WTC11 (cell line): ENCODE results near the gene COL18A1. TPM values are rescaled to one million over a fixed set of nuclear protein-coding genes. Genes with fewer than 3 reads are reported as not detected.

Source experiments
- ATAC-seq: fragments of 200-7000 bp; cut with Tn5 transposase; 2 replicates; pipeline ENCODE4 v1.10.0; 2021; ENCODE audit warnings: mild to moderate bottlenecking, moderate library complexity
- CTCF ChIA-PET: fragments of 300-600 bp; sonication (Branson Sonifier 250); formaldehyde crosslinking; loops from one replicate; lab custom pipeline; 2021; ENCODE audit warnings: antibody characterized with exemption; lab: Charles Lee
- POLR2A ChIA-PET: fragments of 350-600 bp; sonication (Branson Sonifier 250); formaldehyde crosslinking; loops from one replicate; lab custom pipeline; 2021; ENCODE audit warnings: antibody characterized with exemption; lab: Charles Lee
- DNase-seq: peaks from one replicate; pipeline ENCODE4 v3.0.0; 2021; ENCODE audit warnings: low spot score
- H3K27ac Mint-ChIP-seq: 2 replicates; pipeline ENCODE4 v1.8.0; 2021; ENCODE audit warnings: mixed read lengths
- H3K27me3 Mint-ChIP-seq: 2 replicates; pipeline ENCODE4 v1.8.0; 2021; ENCODE audit warnings: low read depth, mild to moderate bottlenecking, moderate library complexity, mixed read lengths
- H3K36me3 Mint-ChIP-seq: 2 replicates; pipeline ENCODE4 v1.8.0; 2021; ENCODE audit warnings: mixed read lengths
- H3K4me1 Mint-ChIP-seq: 2 replicates; pipeline ENCODE4 v1.8.0; 2022; ENCODE audit warnings: mixed read lengths
- H3K4me3 Mint-ChIP-seq: 2 replicates; pipeline ENCODE4 v1.8.0; 2021; ENCODE audit warnings: mild to moderate bottlenecking, moderate library complexity, mixed read lengths
- H3K9me3 Mint-ChIP-seq: 2 replicates; pipeline ENCODE4 v1.8.0; 2021; ENCODE audit warnings: mixed read lengths
- ATF2 ChIP-seq: sonication (generic); formaldehyde crosslinking; IDR thresholded peaks from 2 replicates; pipeline ENCODE4 v1.8.1; 2022; ENCODE audit warnings: low read depth, missing genetic modification reagents, borderline replicate concordance
- ATF3 ChIP-seq: sonication (generic); formaldehyde crosslinking; conservative IDR thresholded peaks from 2 replicates; pipeline ENCODE4 v1.8.1; 2022; ENCODE audit warnings: mild to moderate bottlenecking, missing genetic modification reagents
- ETV6 ChIP-seq: sonication (generic); formaldehyde crosslinking; IDR thresholded peaks from 2 replicates; pipeline ENCODE4 v1.8.1; 2022; ENCODE audit warnings: mild to moderate bottlenecking, missing genetic modification reagents
- JUN ChIP-seq: sonication (generic); formaldehyde crosslinking; IDR thresholded peaks from 2 replicates; pipeline ENCODE4 v1.8.0; 2023; ENCODE audit warnings: mild to moderate bottlenecking, missing genetic modification reagents
- KAT7 ChIP-seq: sonication (generic); formaldehyde crosslinking; IDR thresholded peaks from 2 replicates; pipeline ENCODE4 v1.8.1; 2023; ENCODE audit warnings: missing genetic modification reagents, mild to moderate bottlenecking, borderline replicate concordance
- RELA ChIP-seq: sonication (generic); formaldehyde crosslinking; IDR thresholded peaks from 2 replicates; pipeline ENCODE4 v1.8.1; 2022; ENCODE audit warnings: missing genetic modification reagents, mild to moderate bottlenecking, borderline replicate concordance
- RORB ChIP-seq: fragments of 250-450 bp; sonication (Bioruptor Pico); IDR thresholded peaks from 2 replicates; pipeline ENCODE4 v1.9.0; 2021; ENCODE audit warnings: mild to moderate bottlenecking
- TEAD1 ChIP-seq: sonication (generic); formaldehyde crosslinking; IDR thresholded peaks from 2 replicates; pipeline ENCODE4 v1.8.0; 2022; ENCODE audit warnings: mild to moderate bottlenecking, missing genetic modification reagents
- TEAD4 ChIP-seq: sonication (generic); formaldehyde crosslinking; IDR thresholded peaks from 2 replicates; pipeline ENCODE4 v1.8.0; 2022; ENCODE audit warnings: mild to moderate bottlenecking, missing genetic modification reagents
- TP53 ChIP-seq: sonication (generic); formaldehyde crosslinking; IDR thresholded peaks from 2 replicates; pipeline ENCODE4 v1.8.1; 2023; ENCODE audit warnings: mild to moderate bottlenecking, missing genetic modification reagents
- ZBTB43 ChIP-seq: sonication (generic); formaldehyde crosslinking; IDR thresholded peaks from 2 replicates; pipeline ENCODE4 v1.8.1; 2023; ENCODE audit warnings: mild to moderate bottlenecking, missing genetic modification reagents
- ZNF317 ChIP-seq: sonication (generic); formaldehyde crosslinking; IDR thresholded peaks from 2 replicates; pipeline ENCODE4 v1.8.1; 2023; ENCODE audit warnings: low read depth, mild to moderate bottlenecking, moderate library complexity, missing genetic modification reagents, borderline replicate concordance
- ZNF423 ChIP-seq: fragments of 250-450 bp; sonication (Bioruptor Pico); IDR thresholded peaks from 2 replicates; pipeline ENCODE4 v2.1.2; 2022; ENCODE audit warnings: mild to moderate bottlenecking, moderate library complexity
- ZNF512 ChIP-seq: sonication (generic); formaldehyde crosslinking; IDR thresholded peaks from 2 replicates; pipeline ENCODE4 v1.8.1; 2022; ENCODE audit warnings: missing genetic modification reagents, borderline replicate concordance
- ZNF671 ChIP-seq: fragments of 250-450 bp; sonication (Bioruptor Pico); IDR thresholded peaks from 2 replicates; pipeline ENCODE4 v1.8.0; 2021; ENCODE audit warnings: mild to moderate bottlenecking
- total RNA-seq: library from RNA; stranded (reverse); gene quantifications from 3 replicates; pipeline ENCODE4 v1.2.3, GENCODE V29; 2021
- TF ChIP-seq, protein P1 (sequence below): sonication (generic); formaldehyde crosslinking; IDR thresholded peaks from 2 replicates; pipeline ENCODE4 v1.8.0; 2022; ENCODE audit warnings: mild to moderate bottlenecking, missing genetic modification reagents
- TF ChIP-seq, protein P2 (sequence below): fragments of 250-450 bp; sonication (Bioruptor Pico); IDR thresholded peaks from 2 replicates; pipeline ENCODE4 v1.9.0; 2021; ENCODE audit warnings: mild to moderate bottlenecking
- TF ChIP-seq, protein P3 (sequence below): fragments of 250-450 bp; sonication (Bioruptor Pico); IDR thresholded peaks from 2 replicates; pipeline ENCODE4 v1.9.0; 2021; ENCODE audit warnings: mild to moderate bottlenecking, borderline replicate concordance

Gene COL18A1
- total RNA-seq, 1 experiment from 2014 or later: 231 TPM

DNA sequence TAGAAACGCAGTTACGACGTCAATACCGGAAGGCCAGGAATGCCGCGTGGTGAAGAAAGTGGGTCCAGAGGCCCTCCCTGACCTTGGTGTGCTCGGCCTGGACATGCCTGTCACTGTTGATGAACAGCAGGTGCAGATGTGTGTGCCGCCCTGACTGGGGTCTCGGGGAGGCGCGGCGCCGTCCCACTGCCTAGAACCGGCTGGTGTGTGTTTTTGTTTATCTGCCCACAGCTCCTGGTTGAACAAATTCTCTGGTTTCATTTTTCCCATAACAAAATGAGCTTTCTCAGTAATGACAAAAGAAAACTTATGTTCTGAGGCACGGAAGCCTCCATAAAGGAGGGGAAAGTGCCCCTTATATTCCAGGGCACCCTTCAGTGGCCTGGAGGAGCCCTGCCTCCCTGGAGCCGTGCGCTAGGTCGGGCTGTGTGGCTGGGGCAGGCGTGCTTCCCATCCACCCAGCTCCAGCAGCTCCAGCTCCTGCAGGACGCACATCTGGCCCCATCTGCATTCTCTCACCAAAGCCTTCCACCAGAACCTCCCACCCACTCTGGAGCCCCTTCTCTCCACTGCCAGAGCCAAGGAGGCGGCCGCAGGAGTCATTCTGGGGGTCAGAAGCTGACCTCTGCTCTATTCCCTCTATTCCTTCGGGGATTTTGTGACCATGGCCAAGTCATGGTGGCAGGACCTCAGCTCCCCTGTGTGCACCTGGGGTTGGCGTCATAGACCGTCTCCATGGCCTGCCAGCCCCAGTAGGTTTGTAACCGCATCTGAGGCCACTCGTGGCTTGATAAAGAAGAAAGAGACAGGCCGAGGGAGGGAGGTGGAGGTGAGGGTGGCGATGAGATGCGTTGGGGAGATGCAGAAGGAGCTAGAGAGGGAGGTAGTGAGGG lies 20.1 kb upstream of the COL18A1 start:
- peaks cover 4% of the 10 kb centered on the region for H3K4me1 Mint-ChIP-seq
- H3K27ac Mint-ChIP-seq: no peak overlapping the region; the same call in 1 of the 2 replicates
- peaks cover 6% of the 10 kb centered on the region; the same call in 1 of the 2 replicates for H3K9me3 Mint-ChIP-seq
- ChIA-PET CTCF (interaction anchor here (0.5 to 1.1 kb wide), 3 partner anchors 23 to 502 kb away, joined by 3 read pairs; no protein-coding TSS in a partner anchor), POLR2A (no interaction called here)
- no peak for TF ChIP-seq TEAD4 (CRISPR knock-in tag)
- no peak for TF ChIP-seq ATF2 (CRISPR knock-in tag)
- no peak for TF ChIP-seq ZNF671 (CRISPR knock-in tag)
- no peak for TF ChIP-seq ETV6
- peaks cover 6% of the 10 kb centered on the region for H3K27me3 Mint-ChIP-seq
- no peak for ATAC-seq
- DNase-seq: no peak
- no peak overlapping the region for H3K4me3 Mint-ChIP-seq
- no peaks in the 10 kb centered on the region for H3K36me3 Mint-ChIP-seq

GRCh38 chr21:45385549-45386050 lies 19.4 kb upstream of the COL18A1 start:
- TF ChIP-seq, protein P1, sequence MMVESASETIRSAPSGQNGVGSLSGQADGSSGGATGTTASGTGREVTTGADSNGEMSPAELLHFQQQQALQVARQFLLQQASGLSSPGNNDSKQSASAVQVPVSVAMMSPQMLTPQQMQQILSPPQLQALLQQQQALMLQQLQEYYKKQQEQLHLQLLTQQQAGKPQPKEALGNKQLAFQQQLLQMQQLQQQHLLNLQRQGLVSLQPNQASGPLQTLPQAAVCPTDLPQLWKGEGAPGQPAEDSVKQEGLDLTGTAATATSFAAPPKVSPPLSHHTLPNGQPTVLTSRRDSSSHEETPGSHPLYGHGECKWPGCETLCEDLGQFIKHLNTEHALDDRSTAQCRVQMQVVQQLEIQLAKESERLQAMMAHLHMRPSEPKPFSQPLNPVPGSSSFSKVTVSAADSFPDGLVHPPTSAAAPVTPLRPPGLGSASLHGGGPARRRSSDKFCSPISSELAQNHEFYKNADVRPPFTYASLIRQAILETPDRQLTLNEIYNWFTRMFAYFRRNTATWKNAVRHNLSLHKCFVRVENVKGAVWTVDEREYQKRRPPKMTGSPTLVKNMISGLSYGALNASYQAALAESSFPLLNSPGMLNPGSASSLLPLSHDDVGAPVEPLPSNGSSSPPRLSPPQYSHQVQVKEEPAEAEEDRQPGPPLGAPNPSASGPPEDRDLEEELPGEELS: no peak
- TF ChIP-seq, protein P2, sequence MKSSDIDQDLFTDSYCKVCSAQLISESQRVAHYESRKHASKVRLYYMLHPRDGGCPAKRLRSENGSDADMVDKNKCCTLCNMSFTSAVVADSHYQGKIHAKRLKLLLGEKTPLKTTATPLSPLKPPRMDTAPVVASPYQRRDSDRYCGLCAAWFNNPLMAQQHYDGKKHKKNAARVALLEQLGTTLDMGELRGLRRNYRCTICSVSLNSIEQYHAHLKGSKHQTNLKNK (CRISPR knock-in tag): no peak
- no peak for ATAC-seq
- ChIA-PET POLR2A (no interaction called here), CTCF (no interaction called here)
- Mint-ChIP-seq H3K36me3 (no peaks in the 10 kb centered on the region), H3K4me1 (peaks cover 2% of the 10 kb centered on the region; the same call in 1 of the 2 replicates), H3K9me3 (peaks cover 6% of the 10 kb centered on the region; the same call in 1 of the 2 replicates), H3K4me3 (no peak overlapping the region), H3K27me3 (peaks cover 6% of the 10 kb centered on the region), H3K27ac (no peak overlapping the region; the same call in 1 of the 2 replicates)
- DNase-seq: no peak

DNA sequence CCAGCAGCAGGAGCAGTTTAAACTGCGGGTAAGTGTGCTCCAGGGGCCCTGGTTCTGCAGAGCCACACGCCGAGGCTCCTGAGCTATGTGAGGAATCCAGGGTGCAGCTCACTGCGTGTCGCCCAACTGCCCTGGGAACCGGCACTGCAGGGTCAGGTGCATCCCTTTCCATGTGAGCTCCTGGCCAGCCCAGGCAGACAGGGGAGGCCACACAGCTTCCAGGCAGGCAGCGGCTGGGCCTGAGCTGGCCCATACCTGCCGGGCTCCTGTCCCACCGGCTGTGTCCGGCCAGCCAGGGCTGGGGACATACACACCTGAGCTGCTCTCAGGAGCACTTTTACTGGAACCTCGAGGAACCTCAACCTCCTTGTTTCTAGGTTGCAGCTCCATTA lies 18.6 kb upstream of the COL18A1 start:
- DNase-seq: no peak
- CTCF ChIA-PET: interaction anchor here (1.1 to 1.8 kb wide), 3 partner anchors 12 to 39 kb away, joined by 3 to 7 read pairs (median 3); no protein-coding TSS in a partner anchor
- no peaks in the 10 kb centered on the region; the same call in 1 of the 2 replicates for H3K4me1 Mint-ChIP-seq
- H3K9me3 Mint-ChIP-seq: peaks cover 6% of the 10 kb centered on the region; the same call in 1 of the 2 replicates
- POLR2A ChIA-PET: no interaction called here
- no peak for ATAC-seq
- no peaks in the 10 kb centered on the region for H3K36me3 Mint-ChIP-seq
- peaks cover 6% of the 10 kb centered on the region for H3K27me3 Mint-ChIP-seq
- no peak overlapping the region for H3K27ac Mint-ChIP-seq
- H3K4me3 Mint-ChIP-seq: no peak overlapping the region
- no peak for TF ChIP-seq TP53 (CRISPR knock-in tag)
- no peak for TF ChIP-seq ZNF317 (CRISPR knock-in tag)
- no peak for TF ChIP-seq ZBTB43 (CRISPR knock-in tag)
- TF ChIP-seq, protein P3, sequence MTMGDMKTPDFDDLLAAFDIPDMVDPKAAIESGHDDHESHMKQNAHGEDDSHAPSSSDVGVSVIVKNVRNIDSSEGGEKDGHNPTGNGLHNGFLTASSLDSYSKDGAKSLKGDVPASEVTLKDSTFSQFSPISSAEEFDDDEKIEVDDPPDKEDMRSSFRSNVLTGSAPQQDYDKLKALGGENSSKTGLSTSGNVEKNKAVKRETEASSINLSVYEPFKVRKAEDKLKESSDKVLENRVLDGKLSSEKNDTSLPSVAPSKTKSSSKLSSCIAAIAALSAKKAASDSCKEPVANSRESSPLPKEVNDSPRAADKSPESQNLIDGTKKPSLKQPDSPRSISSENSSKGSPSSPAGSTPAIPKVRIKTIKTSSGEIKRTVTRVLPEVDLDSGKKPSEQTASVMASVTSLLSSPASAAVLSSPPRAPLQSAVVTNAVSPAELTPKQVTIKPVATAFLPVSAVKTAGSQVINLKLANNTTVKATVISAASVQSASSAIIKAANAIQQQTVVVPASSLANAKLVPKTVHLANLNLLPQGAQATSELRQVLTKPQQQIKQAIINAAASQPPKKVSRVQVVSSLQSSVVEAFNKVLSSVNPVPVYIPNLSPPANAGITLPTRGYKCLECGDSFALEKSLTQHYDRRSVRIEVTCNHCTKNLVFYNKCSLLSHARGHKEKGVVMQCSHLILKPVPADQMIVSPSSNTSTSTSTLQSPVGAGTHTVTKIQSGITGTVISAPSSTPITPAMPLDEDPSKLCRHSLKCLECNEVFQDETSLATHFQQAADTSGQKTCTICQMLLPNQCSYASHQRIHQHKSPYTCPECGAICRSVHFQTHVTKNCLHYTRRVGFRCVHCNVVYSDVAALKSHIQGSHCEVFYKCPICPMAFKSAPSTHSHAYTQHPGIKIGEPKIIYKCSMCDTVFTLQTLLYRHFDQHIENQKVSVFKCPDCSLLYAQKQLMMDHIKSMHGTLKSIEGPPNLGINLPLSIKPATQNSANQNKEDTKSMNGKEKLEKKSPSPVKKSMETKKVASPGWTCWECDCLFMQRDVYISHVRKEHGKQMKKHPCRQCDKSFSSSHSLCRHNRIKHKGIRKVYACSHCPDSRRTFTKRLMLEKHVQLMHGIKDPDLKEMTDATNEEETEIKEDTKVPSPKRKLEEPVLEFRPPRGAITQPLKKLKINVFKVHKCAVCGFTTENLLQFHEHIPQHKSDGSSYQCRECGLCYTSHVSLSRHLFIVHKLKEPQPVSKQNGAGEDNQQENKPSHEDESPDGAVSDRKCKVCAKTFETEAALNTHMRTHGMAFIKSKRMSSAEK: no peak
- no peak for TF ChIP-seq ZNF423 (CRISPR knock-in tag)
- no peak for TF ChIP-seq ATF3 (CRISPR knock-in tag)
- no peak for TF ChIP-seq TEAD1 (CRISPR knock-in tag)
- no peak for TF ChIP-seq ZNF512 (CRISPR knock-in tag)
- TF ChIP-seq JUN (CRISPR knock-in tag): no peak
- no peak for TF ChIP-seq RORB (CRISPR knock-in tag)
- no peak for TF ChIP-seq KAT7
- TF ChIP-seq RELA: no peak
